Measurements from ENCODE around the gene C1QTNF1. TPM values are rescaled to one million over a fixed set of nuclear protein-coding genes. Genes with fewer than 3 reads are reported as not detected.

The C1QTNF1 gene
- total and polyA plus RNA-seq, 2 experiments from 2014 or later = 9.5 to 13.3 TPM

GRCh38 chr17:79034931-79035485, 11.0 kb downstream of the C1QTNF1 start:
- H3K9me2 ChIP-seq (replicated peaks; ENCODE audit: insufficient read depth) = no peaks in the 10 kb centered on the region
- H2AFZ ChIP-seq = no peak overlapping the region
- H3K36me3 ChIP-seq (replicated peaks; ENCODE audit: insufficient read depth, low read depth) = no peaks in the 10 kb centered on the region
- no peak overlapping the region for H3K4me3 ChIP-seq
- H3K27ac ChIP-seq = no peak overlapping the region
- DNase-seq (ENCODE audit: low spot score) = no peak
- no peaks in the 10 kb centered on the region for H3K27me3 ChIP-seq
- no peak overlapping the region for H3K4me2 ChIP-seq
- 86% methylated on average over 8 of the region's 8 CpGs for WGBS (ENCODE audit: low lambda C conversion rate, missing lambda C conversion rate)
- H4K20me1 ChIP-seq (ENCODE audit: insufficient read depth, poor library complexity, severe bottlenecking) = no peaks in the 10 kb centered on the region
- H3K9me3 ChIP-seq (ENCODE audit: low read depth) = no peaks in the 10 kb centered on the region
- no peaks in the 10 kb centered on the region for H3K4me1 ChIP-seq (ENCODE audit: insufficient read depth)
- no peaks in the 10 kb centered on the region for H3K79me2 ChIP-seq
- TF ChIP-seq EZH2phosphoT487 (IDR thresholded peaks at IDR 0.05; ENCODE audit: low read depth, severe bottlenecking, unreplicated experiment) (no peak), EZH2 (IDR thresholded peaks at IDR 0.05; ENCODE audit: borderline replicate concordance) (no peak), CTCF (IDR thresholded peaks at IDR 0.05; ENCODE audit: poor library complexity) (no peak)

GRCh38 chr17:79035686-79036085, 11.7 kb downstream of the C1QTNF1 start:
- H3K27ac ChIP-seq = no peak overlapping the region
- no peak for DNase-seq (ENCODE audit: low spot score)
- H3K79me2 ChIP-seq = no peaks in the 10 kb centered on the region
- H2AFZ ChIP-seq = no peak overlapping the region
- H3K9me3 ChIP-seq (ENCODE audit: low read depth) = no peaks in the 10 kb centered on the region
- H4K20me1 ChIP-seq (ENCODE audit: insufficient read depth, poor library complexity, severe bottlenecking) = no peaks in the 10 kb centered on the region
- H3K9me2 ChIP-seq (replicated peaks; ENCODE audit: insufficient read depth) = no peaks in the 10 kb centered on the region
- no peaks in the 10 kb centered on the region for H3K4me1 ChIP-seq (ENCODE audit: insufficient read depth)
- H3K4me3 ChIP-seq = no peak overlapping the region
- 94% methylated on average over 6 of the region's 6 CpGs for WGBS (ENCODE audit: low lambda C conversion rate, missing lambda C conversion rate)
- no peak overlapping the region for H3K4me2 ChIP-seq
- H3K36me3 ChIP-seq (replicated peaks; ENCODE audit: insufficient read depth, low read depth) = no peaks in the 10 kb centered on the region
- TF ChIP-seq EZH2 (IDR thresholded peaks at IDR 0.05; ENCODE audit: borderline replicate concordance) (no peak), CTCF (IDR thresholded peaks at IDR 0.05; ENCODE audit: poor library complexity) (no peak), EZH2phosphoT487 (IDR thresholded peaks at IDR 0.05; ENCODE audit: low read depth, severe bottlenecking, unreplicated experiment) (no peak)
- no peaks in the 10 kb centered on the region for H3K27me3 ChIP-seq

- H3K4me2 ChIP-seq = no peak overlapping the region
- no peak overlapping the region for H3K27ac ChIP-seq
- WGBS (ENCODE audit: low lambda C conversion rate, missing lambda C conversion rate) = 95% methylated on average over 6 of the region's 6 CpGs
- no peaks in the 10 kb centered on the region for H3K9me2 ChIP-seq (replicated peaks; ENCODE audit: insufficient read depth)
- TF ChIP-seq CTCF (IDR thresholded peaks at IDR 0.05; ENCODE audit: poor library complexity) = no peak
- TF ChIP-seq EZH2phosphoT487 (IDR thresholded peaks at IDR 0.05; ENCODE audit: low read depth, severe bottlenecking, unreplicated experiment) = no peak
- TF ChIP-seq EZH2 (IDR thresholded peaks at IDR 0.05; ENCODE audit: borderline replicate concordance) = no peak
- H2AFZ ChIP-seq = no peak overlapping the region
- no peaks in the 10 kb centered on the region for H3K36me3 ChIP-seq (replicated peaks; ENCODE audit: insufficient read depth, low read depth)
- H4K20me1 ChIP-seq (ENCODE audit: insufficient read depth, poor library complexity, severe bottlenecking) = no peaks in the 10 kb centered on the region
- H3K27me3 ChIP-seq = no peaks in the 10 kb centered on the region
- no peaks in the 10 kb centered on the region for H3K9me3 ChIP-seq (ENCODE audit: low read depth)
- H3K4me3 ChIP-seq = no peak overlapping the region
- no peak for DNase-seq (ENCODE audit: low spot score)
- H3K4me1 ChIP-seq (ENCODE audit: insufficient read depth) = no peaks in the 10 kb centered on the region
- no peaks in the 10 kb centered on the region for H3K79me2 ChIP-seq
Measured at GRCh38 chr17:79036181-79036580, 12.2 kb downstream of the C1QTNF1 start.

Data from hepatocyte (in vitro differentiated cells).